Osteoblast (primary cell): Measurements from ENCODE around the gene KREMEN1. TPM values are rescaled to one million over a fixed set of nuclear protein-coding genes. Genes with fewer than 3 reads are reported as not detected.

Experiments used
- DNase-seq: peaks from one replicate; pipeline ENCODE4 v3.0.0; 2011; ENCODE audit warnings: low spot score, mixed read lengths; ENCODE audit not compliant: insufficient read length; ENCODE audit errors: missing footprints
- H2AFZ ChIP-seq: 2 replicates; pipeline ENCODE4 v1.6.0; 2011; ENCODE audit warnings: mild to moderate bottlenecking, low read length
- H3K27ac ChIP-seq: 2 replicates; pipeline ENCODE4 v1.5.1; 2011; ENCODE audit warnings: mild to moderate bottlenecking, low read depth, low read length, moderate library complexity
- H3K27me3 ChIP-seq: 2 replicates; pipeline ENCODE4 v1.6.0; 2012; ENCODE audit warnings: mild to moderate bottlenecking, control low read depth, inconsistent platforms, low read length, moderate library complexity; ENCODE audit not compliant: insufficient read depth
- H3K36me3 ChIP-seq: 2 replicates; pipeline ENCODE4 v1.5.1; 2011; ENCODE audit warnings: mild to moderate bottlenecking, low read length, control low read depth, moderate library complexity; ENCODE audit not compliant: insufficient read depth
- H3K4me1 ChIP-seq: 2 replicates; pipeline ENCODE4 v1.5.1; 2011; ENCODE audit warnings: mild to moderate bottlenecking, low read length, control low read depth, moderate library complexity; ENCODE audit not compliant: insufficient read depth
- H3K4me2 ChIP-seq: 2 replicates; pipeline ENCODE4 v1.6.0; 2011; ENCODE audit warnings: mild to moderate bottlenecking, low read length; ENCODE audit not compliant: insufficient read depth
- H3K4me3 ChIP-seq: fragments of 200-600 bp; sonication (generic); 3 replicates; pipeline ENCODE4 v1.5.1; 2012; ENCODE audit warnings: mild to moderate bottlenecking, low read length, inconsistent platforms; ENCODE audit not compliant: insufficient read depth
- H3K79me2 ChIP-seq: 2 replicates; pipeline ENCODE4 v1.6.0; 2012; ENCODE audit warnings: mild to moderate bottlenecking, low read length, control low read depth, inconsistent platforms; ENCODE audit not compliant: insufficient read depth
- H3K9me3 ChIP-seq: 2 replicates; pipeline ENCODE4 v1.5.1; 2011; ENCODE audit warnings: low read depth, low read length, control low read depth
- H4K20me1 ChIP-seq: 2 replicates; pipeline ENCODE4 v1.6.0; 2012; ENCODE audit warnings: mild to moderate bottlenecking, low read length, control low read depth; ENCODE audit not compliant: insufficient read depth
- total RNA-seq: library from RNA; depleted of rRNA; stranded (reverse); fragments of >200 nt; gene quantifications from 2 replicates; pipeline ENCODE4 v1.2.3, GENCODE V29; 2012
- TF ChIP-seq, protein P1 (sequence below): IDR thresholded peaks from 2 replicates; pipeline ENCODE4 v1.5.1; 2011; ENCODE audit warnings: mild to moderate bottlenecking, low read depth, low read length, moderate library complexity; ENCODE audit errors: extremely low read depth

The KREMEN1 gene
- total RNA-seq, 1 donor: 6.5 TPM

- H3K27ac ChIP-seq: no peak overlapping the region
- TF ChIP-seq, protein P1, sequence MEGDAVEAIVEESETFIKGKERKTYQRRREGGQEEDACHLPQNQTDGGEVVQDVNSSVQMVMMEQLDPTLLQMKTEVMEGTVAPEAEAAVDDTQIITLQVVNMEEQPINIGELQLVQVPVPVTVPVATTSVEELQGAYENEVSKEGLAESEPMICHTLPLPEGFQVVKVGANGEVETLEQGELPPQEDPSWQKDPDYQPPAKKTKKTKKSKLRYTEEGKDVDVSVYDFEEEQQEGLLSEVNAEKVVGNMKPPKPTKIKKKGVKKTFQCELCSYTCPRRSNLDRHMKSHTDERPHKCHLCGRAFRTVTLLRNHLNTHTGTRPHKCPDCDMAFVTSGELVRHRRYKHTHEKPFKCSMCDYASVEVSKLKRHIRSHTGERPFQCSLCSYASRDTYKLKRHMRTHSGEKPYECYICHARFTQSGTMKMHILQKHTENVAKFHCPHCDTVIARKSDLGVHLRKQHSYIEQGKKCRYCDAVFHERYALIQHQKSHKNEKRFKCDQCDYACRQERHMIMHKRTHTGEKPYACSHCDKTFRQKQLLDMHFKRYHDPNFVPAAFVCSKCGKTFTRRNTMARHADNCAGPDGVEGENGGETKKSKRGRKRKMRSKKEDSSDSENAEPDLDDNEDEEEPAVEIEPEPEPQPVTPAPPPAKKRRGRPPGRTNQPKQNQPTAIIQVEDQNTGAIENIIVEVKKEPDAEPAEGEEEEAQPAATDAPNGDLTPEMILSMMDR: no peak
- H2AFZ ChIP-seq: no peak overlapping the region
- H3K36me3 ChIP-seq: no peaks in the 10 kb centered on the region
- no peaks in the 10 kb centered on the region for H4K20me1 ChIP-seq
- H3K4me3 ChIP-seq: no peak overlapping the region
- H3K4me1 ChIP-seq: peaks cover 7% of the 10 kb centered on the region
- H3K79me2 ChIP-seq: no peaks in the 10 kb centered on the region
- no peaks in the 10 kb centered on the region for H3K9me3 ChIP-seq
- H3K4me2 ChIP-seq: no peak overlapping the region
- DNase-seq: no peak
- no peaks in the 10 kb centered on the region for H3K27me3 ChIP-seq
These were observed 38.1 kb downstream of the KREMEN1 start for GRCh38 chr22:29110946-29111345.

DNA sequence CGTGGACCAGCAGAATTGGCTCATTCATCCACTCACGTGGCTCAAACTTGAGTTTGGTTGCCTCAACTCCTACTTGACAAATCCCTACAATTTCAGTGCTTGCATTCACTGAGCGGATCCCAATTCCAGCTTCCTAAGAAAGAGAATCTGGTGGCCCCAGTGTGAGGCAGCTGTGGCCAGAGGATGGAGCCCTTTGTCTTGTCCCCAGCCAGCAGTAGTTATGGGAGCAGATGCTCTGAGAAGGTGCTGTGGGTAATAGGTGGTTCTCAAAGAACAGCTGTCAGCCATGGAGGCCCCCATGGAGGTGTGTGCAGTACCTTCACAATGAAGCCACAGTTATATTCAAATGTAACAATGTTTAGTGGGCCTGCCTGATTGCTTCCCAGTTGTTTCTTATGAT is 39.3 kb downstream of the KREMEN1 start:
- Histone ChIP-seq H3K4me3 (no peak overlapping the region), H3K9me3 (no peaks in the 10 kb centered on the region), H3K27ac (no peak overlapping the region), H3K36me3 (no peaks in the 10 kb centered on the region), H3K79me2 (no peaks in the 10 kb centered on the region), H3K4me2 (no peak overlapping the region), H4K20me1 (no peaks in the 10 kb centered on the region), H3K27me3 (no peaks in the 10 kb centered on the region), H3K4me1 (peaks cover 7% of the 10 kb centered on the region), H2AFZ (no peak overlapping the region)
- peak; percentile 30 for DNase-seq
- TF ChIP-seq, protein P1: no peak

- Histone ChIP-seq H3K4me1 (peaks cover 7% of the 10 kb centered on the region), H3K4me3 (no peak overlapping the region), H3K36me3 (no peaks in the 10 kb centered on the region), H3K4me2 (peak overlapping the region; percentile 29), H4K20me1 (no peaks in the 10 kb centered on the region), H3K27ac (peak overlapping the region; percentile 7), H2AFZ (peak overlapping the region; percentile 57), H3K79me2 (no peaks in the 10 kb centered on the region), H3K9me3 (no peaks in the 10 kb centered on the region), H3K27me3 (no peaks in the 10 kb centered on the region)
- TF ChIP-seq, protein P1: no peak
- DNase-seq: no peak
These were observed 39.8 kb downstream of the KREMEN1 start for GRCh38 chr22:29112681-29113080.

- Histone ChIP-seq H3K4me1 (peaks cover 7% of the 10 kb centered on the region), H3K27me3 (no peaks in the 10 kb centered on the region), H3K4me2 (peak overlapping the region; percentile 29), H2AFZ (peak overlapping the region; percentile 37), H3K79me2 (no peaks in the 10 kb centered on the region), H4K20me1 (no peaks in the 10 kb centered on the region), H3K4me3 (no peak overlapping the region), H3K9me3 (no peaks in the 10 kb centered on the region), H3K36me3 (no peaks in the 10 kb centered on the region), H3K27ac (peak overlapping the region; percentile 7)
- TF ChIP-seq, protein P1: no peak
- no peak for DNase-seq
These were observed 40.5 kb downstream of the KREMEN1 start for GRCh38 chr22:29113319-29113718.
